Tibial nerve (tissue), 4 donors: ENCODE measurements around the gene FAM185A. TPM values are rescaled to one million over a fixed set of nuclear protein-coding genes. Genes with fewer than 3 reads are reported as not detected.
"Not testable (repeated sequence)": the region's sequence is repeated elsewhere in the genome, so short reads cannot be mapped to it uniquely, and the experiment has no call there.

Source experiments
- DNase-seq, 2 donors: peaks; one replicate each; pipeline ENCODE4 v3.0.0-alpha.2; 2019; ENCODE audit warnings: low spot score in 2 of 2
- H3K27ac ChIP-seq, 4 donors: fragments of 200-600 bp; sonication (generic) in 3 of 4; one replicate each; pipeline ENCODE4 v1.5.1; 2017 to 2019; ENCODE audit warnings: mild to moderate bottlenecking in 1 of 4
- H3K27me3 ChIP-seq, 2 donors: fragments of 200-600 bp; sonication (generic) in 1 of 2; one replicate each; pipeline versions ENCODE4 v1.5.1 to v1.6.0; 2017 to 2019
- H3K36me3 ChIP-seq, 3 donors: fragments of 200-600 bp; sonication (generic); one replicate each; pipeline ENCODE4 v1.5.1; 2018 to 2019
- H3K4me1 ChIP-seq, 4 donors: fragments of 200-600 bp; sonication (generic) in 3 of 4; one replicate each; pipeline ENCODE4 v1.5.1; 2017 to 2019
- H3K4me3 ChIP-seq, 4 donors: fragments of 200-600 bp; sonication (generic) in 3 of 4; one replicate each; pipeline ENCODE4 v1.5.1; 2017 to 2019; ENCODE audit warnings: mild to moderate bottlenecking in 1 of 4, moderate library complexity in 1 of 4
- H3K9me3 ChIP-seq, 4 donors: fragments of 200-600 bp; sonication (generic) in 3 of 4; one replicate each; pipeline ENCODE4 v1.5.1; 2017 to 2019
- EP300 ChIP-seq, 2 donors: sonication (generic); formaldehyde crosslinking; IDR thresholded peaks; one replicate each; pipeline ENCODE4 v1.6.1; 2017; ENCODE audit warnings: antibody characterized with exemption in 2 of 2, mild to moderate bottlenecking in 1 of 2
- POLR2A ChIP-seq, 2 donors: fragments of 450-650 bp; IDR thresholded peaks; one replicate each; pipeline ENCODE4 v1.6.1; 2017; ENCODE audit warnings: antibody characterized with exemption in 2 of 2, mild to moderate bottlenecking in 2 of 2, moderate library complexity in 2 of 2
- WGBS, 2 donors: methylation state at CpG; one replicate each; pipeline ENCODE4 v1.1.5; 2018; 5-methylcytosine and 5-hydroxymethylcytosine counted together
- total RNA-seq, 4 donors: library from RNA; depleted of rRNA; stranded (reverse); fragments of >200 nt; gene quantifications; one replicate each; pipeline ENCODE4 v1.1.0, GENCODE V29; 2016
- TF ChIP-seq, protein P1 (sequence below), 5 experiments: fragments of 200-600 bp in 3 of 5; fragments of 450-650 bp in 2 of 5; sonication (generic) in 3 of 5; IDR thresholded peaks; one replicate each; pipeline ENCODE4 v1.5.1; 2016 to 2019; ENCODE audit warnings: antibody characterized with exemption in 5 of 5, mild to moderate bottlenecking in 3 of 5, moderate library complexity in 2 of 5

Gene FAM185A
- total RNA-seq, 4 donors from 2014 or later, result 18.0 to 39.3 (median 36.4) TPM

DNA sequence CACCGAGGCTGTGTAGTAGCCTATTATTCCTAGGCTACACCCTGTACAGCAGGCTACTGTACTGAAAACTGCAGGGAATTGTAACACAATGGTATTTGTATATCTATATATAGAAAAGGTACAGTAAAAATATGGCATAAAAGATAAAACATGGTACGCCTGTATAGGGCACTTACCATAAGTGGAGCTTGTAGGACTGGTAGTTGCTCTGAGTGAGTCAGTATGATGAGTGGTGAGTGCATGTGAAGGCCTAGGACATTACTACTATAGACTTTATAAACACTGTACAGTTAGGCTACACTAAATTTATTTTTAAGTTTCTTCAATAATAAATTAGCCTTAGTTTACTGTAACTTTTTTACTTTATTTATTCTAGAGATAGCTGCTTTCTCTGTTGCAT is 40.0 kb downstream of the FAM185A start:
- DNase-seq, H3K27ac ChIP-seq, H3K9me3 ChIP-seq, H3K4me1 ChIP-seq, H3K27me3 ChIP-seq, H3K4me3 ChIP-seq: not testable (repeated sequence)
- H3K36me3 ChIP-seq, result peaks cover 0 to 26% (median 0%) of the 10 kb centered on the region in 3 donors
- 79 to 94% methylated on average over 2 of the region's 2 CpGs for WGBS, 2 donors

DNA sequence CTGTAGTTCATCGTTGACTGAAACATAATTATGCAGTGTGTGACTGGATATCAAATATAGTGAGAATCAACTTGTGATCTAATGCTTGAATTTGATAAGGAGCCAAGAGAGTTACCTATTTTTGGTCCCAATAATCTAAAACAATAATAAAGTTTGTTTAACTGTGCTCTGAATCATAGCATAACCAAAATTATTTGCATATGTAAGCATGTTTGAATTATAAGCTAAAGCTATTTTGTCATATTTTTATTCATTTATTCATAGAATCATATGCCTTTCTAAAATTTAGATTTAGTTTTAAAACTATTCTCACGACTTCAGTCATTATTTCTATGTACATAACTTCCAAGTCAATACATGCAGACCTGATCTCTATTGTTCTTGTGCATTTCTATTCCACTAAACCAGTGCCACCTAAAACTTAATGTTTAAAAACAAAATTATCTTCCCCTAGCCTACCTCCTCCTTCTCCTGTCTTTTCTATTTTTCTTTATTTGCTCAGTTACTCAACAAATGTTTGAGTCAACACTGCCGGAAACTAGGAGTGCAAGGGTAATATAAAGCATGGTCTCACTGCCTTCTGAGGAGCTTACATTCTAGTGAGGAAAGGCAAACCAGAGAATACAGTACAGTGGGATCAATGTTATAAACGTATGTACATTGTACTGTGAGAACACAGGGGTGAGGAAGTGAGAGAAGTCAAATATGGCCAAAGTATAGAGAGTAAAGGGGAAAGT is 41.7 kb downstream of the FAM185A start:
- not testable (repeated sequence) for H3K4me3 ChIP-seq, H3K4me1 ChIP-seq, H3K27me3 ChIP-seq, H3K27ac ChIP-seq, DNase-seq, H3K9me3 ChIP-seq
- WGBS, 2 donors, result 77% methylated on average over 4 of the region's 4 CpGs
- H3K36me3 ChIP-seq, result peaks cover 0 to 26% (median 0%) of the 10 kb centered on the region in 3 donors

DNA sequence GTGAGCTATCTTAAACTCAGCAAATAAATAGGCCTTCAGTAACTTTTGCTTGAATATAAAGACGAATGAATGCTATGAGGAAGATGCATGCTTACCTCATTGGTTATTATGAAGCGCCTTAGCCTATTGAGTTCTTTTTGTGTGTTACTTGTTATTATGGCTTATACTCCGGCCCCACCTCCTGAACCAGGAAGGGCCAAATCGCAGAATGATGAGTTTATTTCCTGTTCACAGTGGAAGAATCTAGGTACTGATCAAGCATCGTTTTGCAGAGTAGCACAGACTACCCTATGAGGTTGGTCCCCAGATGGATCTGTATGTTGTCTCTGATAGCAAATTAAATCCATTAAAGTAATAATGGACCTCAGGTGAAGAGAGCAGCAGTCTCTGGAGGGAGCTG is 42.6 kb downstream of the FAM185A start:
- H3K36me3 ChIP-seq, result peaks cover 0 to 30% (median 0%) of the 10 kb centered on the region in 3 donors
- not testable (repeated sequence) for H3K27ac ChIP-seq, DNase-seq, H3K4me1 ChIP-seq, H3K4me3 ChIP-seq, H3K9me3 ChIP-seq, H3K27me3 ChIP-seq
- 84 to 91% methylated on average over 5 of the region's 5 CpGs for WGBS, 2 donors

DNA sequence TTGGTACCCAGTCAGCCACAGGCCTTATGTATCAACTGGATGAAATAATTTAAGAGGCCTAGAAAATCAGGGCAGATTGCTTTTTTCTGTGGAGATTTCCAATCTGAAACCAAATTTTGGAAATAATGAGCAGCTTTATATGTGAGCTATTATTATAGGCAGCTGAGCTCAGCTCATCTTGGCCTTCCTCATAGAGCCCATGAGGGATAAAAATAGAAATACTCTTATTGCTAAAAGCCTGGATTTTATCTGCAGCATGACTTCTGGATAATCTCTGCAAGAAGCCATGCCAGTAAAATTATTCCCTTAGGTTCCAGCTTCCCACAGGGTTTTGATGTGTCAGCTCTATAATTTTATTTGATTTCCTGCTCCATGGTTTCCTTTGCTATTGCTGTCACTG is 43.0 kb downstream of the FAM185A start:
- H3K27me3 ChIP-seq, H3K4me1 ChIP-seq, DNase-seq, H3K4me3 ChIP-seq, H3K27ac ChIP-seq, H3K9me3 ChIP-seq: not testable (repeated sequence)
- H3K36me3 ChIP-seq, result peaks cover 0 to 30% (median 0%) of the 10 kb centered on the region in 3 donors

DNA sequence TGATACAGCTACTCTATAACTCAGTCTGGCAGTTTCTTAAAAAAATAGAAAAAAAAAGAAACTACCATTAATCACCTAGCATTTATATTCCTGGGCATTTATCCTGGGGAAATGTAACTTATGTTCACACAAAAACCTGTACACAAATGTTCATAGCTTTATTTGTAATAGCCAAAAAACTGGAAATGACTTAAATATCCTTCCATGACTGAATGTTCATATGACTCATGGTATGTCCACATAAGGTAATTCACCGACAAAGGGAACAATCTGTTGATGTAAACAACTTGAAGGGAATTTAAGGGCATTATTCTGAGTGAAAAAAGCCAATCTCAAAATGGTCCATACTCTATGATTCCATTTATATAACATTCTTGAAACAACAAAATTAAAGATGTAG is 45.8 kb downstream of the FAM185A start:
- H3K9me3 ChIP-seq, H3K4me1 ChIP-seq, H3K27me3 ChIP-seq, DNase-seq, H3K36me3 ChIP-seq, H3K4me3 ChIP-seq, H3K27ac ChIP-seq: not testable (repeated sequence)
- 89 to 96% methylated on average over 1 of the region's 1 CpG for WGBS, 2 donors

DNA sequence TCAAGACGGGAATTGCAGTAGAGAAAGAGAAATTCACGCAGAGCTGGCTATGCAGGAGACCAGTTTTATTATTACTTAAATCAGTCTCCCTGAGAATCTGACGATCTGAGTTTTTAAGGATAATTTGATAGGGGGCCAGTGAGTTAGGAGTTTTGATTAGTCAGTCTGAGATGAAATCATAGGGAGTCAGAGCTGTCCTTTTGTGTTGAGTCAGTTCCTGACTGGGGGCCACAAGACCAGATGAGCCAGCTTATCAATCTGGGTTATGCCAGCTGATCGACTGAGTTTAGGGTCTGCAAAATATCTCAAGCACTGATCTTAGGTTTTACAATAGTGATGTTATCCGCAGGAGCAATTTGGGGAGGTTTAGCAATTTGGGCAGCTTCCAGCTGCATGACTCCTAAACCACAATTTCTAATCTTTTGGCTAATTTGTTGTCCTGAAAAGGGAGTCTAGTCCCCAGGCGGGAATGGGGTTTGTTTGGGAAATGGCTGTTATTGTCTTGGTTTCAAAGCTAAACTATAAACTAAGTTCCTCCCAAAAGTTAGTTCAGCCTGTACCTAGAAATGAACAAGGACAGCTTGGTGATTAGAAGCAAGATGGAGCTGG is 47.3 kb downstream of the FAM185A start:
- H3K27ac ChIP-seq, H3K9me3 ChIP-seq, H3K36me3 ChIP-seq, H3K4me1 ChIP-seq, H3K4me3 ChIP-seq, H3K27me3 ChIP-seq, DNase-seq: not testable (repeated sequence)
- 96 to 97% methylated on average over 2 to 4 of the region's 6 CpGs for WGBS, 2 donors

DNA sequence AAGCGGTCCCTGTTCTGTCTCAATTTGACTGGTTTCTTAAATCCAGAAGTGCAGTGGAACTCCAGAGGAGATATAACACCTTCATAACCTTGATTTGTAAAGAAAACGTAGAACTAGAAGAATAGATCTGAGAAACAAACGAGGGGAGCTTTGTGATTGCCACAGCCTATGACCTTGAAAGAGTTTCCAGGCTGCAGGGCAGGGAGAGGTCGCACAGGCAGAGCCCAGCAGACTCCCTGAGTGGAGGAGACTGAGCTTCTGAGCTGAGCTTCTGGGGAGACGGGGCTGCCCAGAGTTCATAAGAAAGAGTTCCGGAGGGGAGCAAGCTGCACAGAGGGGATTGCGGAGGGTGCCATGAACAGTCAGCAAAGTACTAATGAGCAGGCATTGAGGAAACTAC is 57.8 kb downstream of the FAM185A start:
- Histone ChIP-seq H3K4me3 (no peak overlapping the region), H3K27me3 (no peaks in the 10 kb centered on the region), H3K27ac (no peak overlapping the region), H3K36me3 (peaks cover 0 to 29% (median 0%) of the 10 kb centered on the region in 3 donors), H3K4me1 (peaks cover 0 to 7% (median 0%) of the 10 kb centered on the region in 4 donors), H3K9me3 (no peaks in the 10 kb centered on the region)
- WGBS, 2 donors, result 73 to 87% methylated on average over 7 of the region's 7 CpGs
- TF ChIP-seq, protein P1, sequence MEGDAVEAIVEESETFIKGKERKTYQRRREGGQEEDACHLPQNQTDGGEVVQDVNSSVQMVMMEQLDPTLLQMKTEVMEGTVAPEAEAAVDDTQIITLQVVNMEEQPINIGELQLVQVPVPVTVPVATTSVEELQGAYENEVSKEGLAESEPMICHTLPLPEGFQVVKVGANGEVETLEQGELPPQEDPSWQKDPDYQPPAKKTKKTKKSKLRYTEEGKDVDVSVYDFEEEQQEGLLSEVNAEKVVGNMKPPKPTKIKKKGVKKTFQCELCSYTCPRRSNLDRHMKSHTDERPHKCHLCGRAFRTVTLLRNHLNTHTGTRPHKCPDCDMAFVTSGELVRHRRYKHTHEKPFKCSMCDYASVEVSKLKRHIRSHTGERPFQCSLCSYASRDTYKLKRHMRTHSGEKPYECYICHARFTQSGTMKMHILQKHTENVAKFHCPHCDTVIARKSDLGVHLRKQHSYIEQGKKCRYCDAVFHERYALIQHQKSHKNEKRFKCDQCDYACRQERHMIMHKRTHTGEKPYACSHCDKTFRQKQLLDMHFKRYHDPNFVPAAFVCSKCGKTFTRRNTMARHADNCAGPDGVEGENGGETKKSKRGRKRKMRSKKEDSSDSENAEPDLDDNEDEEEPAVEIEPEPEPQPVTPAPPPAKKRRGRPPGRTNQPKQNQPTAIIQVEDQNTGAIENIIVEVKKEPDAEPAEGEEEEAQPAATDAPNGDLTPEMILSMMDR (IDR thresholded peaks at IDR 0.05), result no peak
- TF ChIP-seq POLR2A (IDR thresholded peaks at IDR 0.05) (no peak), EP300 (IDR thresholded peaks at IDR 0.05) (no peak)
- no peak for DNase-seq

DNA sequence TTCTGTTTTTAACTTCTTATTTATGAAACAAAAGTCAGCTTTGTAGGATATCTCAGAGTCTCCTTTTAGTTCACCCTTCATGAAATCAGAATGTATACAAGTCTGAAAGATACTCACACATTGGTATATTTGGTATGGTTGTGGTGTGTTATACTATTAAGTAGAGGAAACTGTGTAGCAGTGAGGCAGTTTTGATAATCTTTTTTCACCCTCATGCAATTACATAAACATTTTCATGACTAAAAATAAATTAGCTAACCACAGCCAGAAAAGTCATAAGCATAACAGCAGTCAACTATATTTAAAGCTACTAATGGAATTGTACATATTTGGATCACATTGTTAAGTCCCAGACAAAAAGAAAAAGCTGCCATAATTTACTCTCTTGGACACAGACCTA is 62.1 kb downstream of the FAM185A start:
- Histone ChIP-seq H3K27me3 (no peaks in the 10 kb centered on the region), H3K9me3 (no peaks in the 10 kb centered on the region), H3K4me3 (no peak overlapping the region), H3K27ac (no peak overlapping the region), H3K36me3 (peaks cover 0 to 29% (median 0%) of the 10 kb centered on the region in 3 donors), H3K4me1 (peaks cover 0 to 16% (median 0%) of the 10 kb centered on the region in 4 donors)
- TF ChIP-seq, protein P1 (IDR thresholded peaks at IDR 0.05), result no peak
- no peak for TF ChIP-seq EP300 (IDR thresholded peaks at IDR 0.05)
- no peak for TF ChIP-seq POLR2A (IDR thresholded peaks at IDR 0.05)
- DNase-seq, result no peak
